ENCODE data around the gene RARRES1.

RARRES1 gene

GRCh38 chr3:158771577-158771976 is 39.3 kb upstream of the RARRES1 start:
- CTCF ChIA-PET: interaction anchor here (0.8 to 1.0 kb wide), 3 partner anchors 10 to 20 kb away, joined by 3 to 7 read pairs (median 5); no protein-coding TSS in a partner anchor
- H3K9me3 ChIP-seq (ENCODE audit: control insufficient read depth, insufficient read depth, low read depth, low read length): no peaks in the 10 kb centered on the region
- H3K27ac ChIP-seq (ENCODE audit: extremely low read depth, low read depth, low read length): no peak overlapping the region
- H3K4me1 ChIP-seq (ENCODE audit: control insufficient read depth, insufficient read depth, low read length): no peaks in the 10 kb centered on the region
- POLR2A ChIA-PET: no interaction called here
- TF ChIP-seq KLF9 (tag by site-specific recombination; IDR thresholded peaks at IDR 0.05; ENCODE audit: low read depth): no peak
- no peak overlapping the region for H3K4me3 ChIP-seq (ENCODE audit: low read depth, low read length)
- H3K36me3 ChIP-seq (ENCODE audit: control insufficient read depth in 2 of 2, insufficient read depth in 1 of 2, low read length in 2 of 2): no peaks in the 10 kb centered on the region

- CTCF ChIA-PET: interaction anchor here (0.8 to 1.0 kb wide), 3 partner anchors 9 to 21 kb away, joined by 3 to 7 read pairs (median 5); no protein-coding TSS in a partner anchor
- H3K27ac ChIP-seq (ENCODE audit: extremely low read depth, low read depth, low read length): no peak overlapping the region
- POLR2A ChIA-PET: no interaction called here
- no peaks in the 10 kb centered on the region for H3K4me1 ChIP-seq (ENCODE audit: control insufficient read depth, insufficient read depth, low read length)
- TF ChIP-seq BCL11B (tag by site-specific recombination; IDR thresholded peaks at IDR 0.05; ENCODE audit: low read depth): no peak
- no peak for TF ChIP-seq ZBTB21 (tag by site-specific recombination; IDR thresholded peaks at IDR 0.05)
- TF ChIP-seq MYNN (tag by site-specific recombination; IDR thresholded peaks at IDR 0.05; ENCODE audit: borderline replicate concordance): no peak
- TF ChIP-seq SETDB1 (IDR thresholded peaks at IDR 0.05; ENCODE audit: insufficient read length, low read length): no peak
- TF ChIP-seq ATF2 (tag by site-specific recombination; IDR thresholded peaks at IDR 0.05; ENCODE audit: low read depth): no peak
- TF ChIP-seq ZNF596 (tag by site-specific recombination; IDR thresholded peaks at IDR 0.05): no peak
- no peak for TF ChIP-seq KLF10 (tag by site-specific recombination; IDR thresholded peaks at IDR 0.05)
- H3K9me3 ChIP-seq (ENCODE audit: control insufficient read depth, insufficient read depth, low read depth, low read length): no peaks in the 10 kb centered on the region
- no peaks in the 10 kb centered on the region for H3K36me3 ChIP-seq (ENCODE audit: control insufficient read depth in 2 of 2, insufficient read depth in 1 of 2, low read length in 2 of 2)
- no peak overlapping the region for H3K4me3 ChIP-seq (ENCODE audit: low read depth, low read length)
Measured at GRCh38 chr3:158770741-158771350, 38.6 kb upstream of the RARRES1 start.

GRCh38 chr3:158769952-158770740 is 37.9 kb upstream of the RARRES1 start:
- H3K4me1 ChIP-seq (ENCODE audit: control insufficient read depth, insufficient read depth, low read length): no peaks in the 10 kb centered on the region
- no peak for TF ChIP-seq ZNF658 (tag by site-specific recombination; IDR thresholded peaks at IDR 0.05)
- H3K4me3 ChIP-seq (ENCODE audit: low read depth, low read length): no peak overlapping the region
- no peaks in the 10 kb centered on the region for H3K9me3 ChIP-seq (ENCODE audit: control insufficient read depth, insufficient read depth, low read depth, low read length)
- H3K27ac ChIP-seq (ENCODE audit: extremely low read depth, low read depth, low read length): no peak overlapping the region
- POLR2A ChIA-PET: no interaction called here
- CTCF ChIA-PET: no interaction called here
- no peaks in the 10 kb centered on the region for H3K36me3 ChIP-seq (ENCODE audit: control insufficient read depth in 2 of 2, insufficient read depth in 1 of 2, low read length in 2 of 2)

GRCh38 chr3:158769549-158769948 is 37.3 kb upstream of the RARRES1 start:
- Histone ChIP-seq H3K36me3 (ENCODE audit: control insufficient read depth in 2 of 2, insufficient read depth in 1 of 2, low read length in 2 of 2) (no peaks in the 10 kb centered on the region), H3K9me3 (ENCODE audit: control insufficient read depth, insufficient read depth, low read depth, low read length) (no peaks in the 10 kb centered on the region), H3K4me3 (ENCODE audit: low read depth, low read length) (no peak overlapping the region), H3K4me1 (ENCODE audit: control insufficient read depth, insufficient read depth, low read length) (no peaks in the 10 kb centered on the region), H3K27ac (ENCODE audit: extremely low read depth, low read depth, low read length) (no peak overlapping the region)
- ChIA-PET POLR2A (no interaction called here), CTCF (no interaction called here)
- TF ChIP-seq ZNF621 (tag by site-specific recombination; IDR thresholded peaks at IDR 0.05): no peak
- no peak for TF ChIP-seq PRDM1 (tag by site-specific recombination; IDR thresholded peaks at IDR 0.05)
- no peak for TF ChIP-seq INSM2 (tag by site-specific recombination; IDR thresholded peaks at IDR 0.05)
- TF ChIP-seq PRDM10 (tag by site-specific recombination; IDR thresholded peaks at IDR 0.05): no peak
- TF ChIP-seq ZBTB7A (tag by site-specific recombination; IDR thresholded peaks at IDR 0.05; ENCODE audit: low read depth): no peak
- no peak for TF ChIP-seq ZSCAN18 (tag by site-specific recombination; IDR thresholded peaks at IDR 0.05)
- TF ChIP-seq EGR2 (tag by site-specific recombination; IDR thresholded peaks at IDR 0.05; ENCODE audit: low read depth): no peak
- TF ChIP-seq ZNF133 (tag by site-specific recombination; IDR thresholded peaks at IDR 0.05): no peak
- TF ChIP-seq ZNF677 (tag by site-specific recombination; IDR thresholded peaks at IDR 0.05): no peak
- TF ChIP-seq ZNF510 (tag by site-specific recombination; IDR thresholded peaks at IDR 0.05; ENCODE audit: insufficient replicate concordance): no peak
